GM12878 (cell line): ENCODE results near the gene ACACA. TPM values are rescaled to one million over a fixed set of nuclear protein-coding genes. Genes with fewer than 3 reads are reported as not detected.

Experiments used
- ATAC-seq: fragments of 200-7000 bp; cut with Tn5 transposase; 3 replicates; pipeline ENCODE4 v1.9.1; 2020; ENCODE audit warnings: mild to moderate bottlenecking, moderate library complexity
- BruUV-seq: library from RNA; stranded (reverse); fragments of 400-500 nt; replicated peaks from 2 replicates; lab custom pipeline; 2021; lab: Mats Ljungman, UMichigan
- CTCF ChIA-PET: fragments of 300-600 bp; sonication (Branson Sonifier 250); formaldehyde crosslinking; extraction: SDS; loops from one replicate; lab custom pipeline; 2021; ENCODE audit warnings: inconsistent platforms; lab: Yijun Ruan, JAX
- POLR2A ChIA-PET: fragments of 350-600 bp; formaldehyde crosslinking; extraction: SDS; loops from one replicate; lab custom pipeline; 2021; ENCODE audit warnings: inconsistent platforms; lab: Charles Lee
- RAD21 ChIA-PET: fragments of 300-600 bp; sonication (Branson Sonifier 250); formaldehyde crosslinking; loops from one replicate; lab custom pipeline; 2023; ENCODE audit warnings: antibody characterized with exemption; ENCODE audit not compliant: unreplicated experiment; lab: Charles Lee
- SMC1A ChIA-PET: fragments of 300-600 bp; sonication (Branson Sonifier 250); formaldehyde crosslinking; loops from one replicate; lab custom pipeline; 2023; ENCODE audit not compliant: unreplicated experiment, uncharacterized antibody; lab: Charles Lee
- DNase-seq: peaks from one replicate; pipeline ENCODE4 v3.0.0-alpha.2; 2011; ENCODE audit warnings: low read depth, low spot score
- FAIRE-seq: peaks from 3 replicates; lab custom pipeline; 2011; peaks lifted over from hg19 to GRCh38; lab: Jason Lieb, UNC
- H2AFZ ChIP-seq: 2 replicates; pipeline ENCODE4 v1.6.0; 2011; ENCODE audit warnings: low read depth, low read length, control low read depth; ENCODE audit not compliant: control insufficient read depth
- H3K27ac ChIP-seq: 2 replicates; pipeline ENCODE4 v1.5.1; 2011; ENCODE audit warnings: control low read depth; ENCODE audit not compliant: control insufficient read depth, insufficient read depth
- H3K27me3 ChIP-seq, 2 experiments: replicated peaks in 1 of 2; 2 replicates each; pipeline versions ENCODE4 v1.6.0 to v1.6.1; 2011; ENCODE audit warnings: low read length in 1 of 2; ENCODE audit not compliant: control insufficient read depth in 2 of 2, insufficient read depth in 2 of 2
- H3K36me3 ChIP-seq, 2 experiments: 2 replicates each; pipeline ENCODE4 v1.5.1; 2011; ENCODE audit warnings: low read length in 1 of 2; ENCODE audit not compliant: control insufficient read depth in 2 of 2, insufficient read depth in 2 of 2
- H3K4me1 ChIP-seq: 2 replicates; pipeline ENCODE4 v1.6.1; 2011; ENCODE audit warnings: mild to moderate bottlenecking, low read length, moderate library complexity, mixed read lengths; ENCODE audit not compliant: control insufficient read depth, insufficient read depth
- H3K4me2 ChIP-seq: 2 replicates; pipeline ENCODE4 v1.6.0; 2011; ENCODE audit warnings: control low read depth; ENCODE audit not compliant: control insufficient read depth, insufficient read depth
- H3K4me3 ChIP-seq: fragments of 200-600 bp; sonication (generic); 2 replicates; pipeline ENCODE4 v1.5.1; 2016
- H3K79me2 ChIP-seq: 2 replicates; pipeline ENCODE4 v1.6.0; 2011; ENCODE audit warnings: low read length; ENCODE audit not compliant: control insufficient read depth, insufficient read depth
- H3K9ac ChIP-seq: 2 replicates; pipeline ENCODE4 v1.8.0; 2011; ENCODE audit warnings: low read length, control low read depth, mixed read lengths; ENCODE audit not compliant: control insufficient read depth, insufficient read depth
- H3K9me3 ChIP-seq: replicated peaks from 3 replicates; pipeline ENCODE4 v1.5.1; 2011; ENCODE audit warnings: mild to moderate bottlenecking, low read length; ENCODE audit not compliant: control insufficient read depth, insufficient read depth
- H4K20me1 ChIP-seq: 2 replicates; pipeline ENCODE4 v1.6.0; 2011; ENCODE audit not compliant: control insufficient read depth, insufficient read depth
- ATF3 ChIP-seq: IDR thresholded peaks from 2 replicates; pipeline ENCODE4 v1.6.1; 2011; ENCODE audit warnings: low read depth, mild to moderate bottlenecking, low read length, moderate library complexity, borderline replicate concordance; ENCODE audit errors: extremely low read depth
- BCL3 ChIP-seq: IDR thresholded peaks from 2 replicates; pipeline ENCODE4 v1.6.1; 2011; ENCODE audit warnings: borderline replicate concordance, low read depth, mild to moderate bottlenecking, moderate library complexity, low read length; ENCODE audit not compliant: insufficient read depth, poor library complexity, severe bottlenecking
- CBFB ChIP-seq: IDR thresholded peaks from 2 replicates; pipeline ENCODE4 v1.6.1; 2016; ENCODE audit warnings: antibody characterized with exemption, low read depth
- ELK1 ChIP-seq: IDR thresholded peaks from 2 replicates; pipeline ENCODE4 v1.6.1; 2012; ENCODE audit warnings: low read depth, low read length, improper control_type of control experiment
- JUND ChIP-seq: IDR thresholded peaks from 2 replicates; pipeline ENCODE4 v1.6.1; 2012; ENCODE audit warnings: low read depth, mild to moderate bottlenecking, low read length, improper control_type of control experiment, moderate library complexity
- KLF5 ChIP-seq: fragments of 450-650 bp; IDR thresholded peaks from 2 replicates; pipeline ENCODE4 v1.6.1; 2014; ENCODE audit warnings: mild to moderate bottlenecking; ENCODE audit not compliant: partially characterized antibody
- PAX8 ChIP-seq: fragments of 450-650 bp; IDR thresholded peaks from 2 replicates; pipeline ENCODE4 v1.6.1; 2017; ENCODE audit warnings: mild to moderate bottlenecking, moderate library complexity
- POLR2AphosphoS5 ChIP-seq: IDR thresholded peaks from 2 replicates; pipeline ENCODE4 v1.6.1; 2011; ENCODE audit warnings: mild to moderate bottlenecking, low read length, inconsistent platforms
- RELB ChIP-seq: fragments of 450-650 bp; IDR thresholded peaks from 2 replicates; pipeline ENCODE4 v1.6.1; 2017; ENCODE audit warnings: low read depth, mild to moderate bottlenecking, moderate library complexity
- SIX5 ChIP-seq: IDR thresholded peaks from 2 replicates; pipeline ENCODE4 v1.6.1; 2011; ENCODE audit warnings: mild to moderate bottlenecking, low read depth, low read length, moderate library complexity; ENCODE audit not compliant: severe bottlenecking
- WGBS: methylation state at CpG from one replicate; pipeline ENCODE4 v1.1.6; 2016; ENCODE audit warnings: low lambda C conversion rate; ENCODE audit not compliant: insufficient replicate concordance, insufficient coverage; ENCODE audit errors: missing lambda C conversion rate; 5-methylcytosine and 5-hydroxymethylcytosine counted together
- in situ Hi-C: fragments of 300-500 bp; cut with MboI; formaldehyde crosslinking; loops from 9 replicates; pipeline ENCODE4 v1.14.3; 2018; ENCODE audit warnings: mixed read lengths
- intact Hi-C: fragments of 100-400 bp; cut with micrococcal nuclease; formaldehyde crosslinking; loops from one replicate; pipeline ENCODE4 v1.14.2; 2022; ENCODE audit not compliant: unreplicated experiment
- polyA plus RNA-seq, 11 experiments: library from polyadenylated mRNA; depleted of rRNA in 4 of 11; unstranded in 6 of 11; stranded (reverse) in 5 of 11; fragments of >200 nt; fragmentation: Nextera tagmentation in 4 of 11; fragmentation: Illumina TruSeq in 1 of 11; extraction: Ambion mirVana in 4 of 11; extraction: Trizol in 1 of 11; gene quantifications; 1 replicate in 1 of 11; 2 replicates in 10 of 11; pipeline versions ENCODE4 v1.2.1 to v1.2.3, GENCODE V29; 2011 to 2016; ENCODE audit warnings: inconsistent platforms in 2 of 11, missing spikeins in 2 of 11, low read depth in 1 of 11
- total RNA-seq, 4 experiments: library from RNA; depleted of rRNA in 3 of 4; stranded (reverse); fragments of >200 nt in 3 of 4; fragmentation: Illumina TruSeq in 1 of 4; extraction: Trizol in 1 of 4; gene quantifications; 2 replicates each; pipeline versions ENCODE4 v1.2.1 to v1.2.3, GENCODE V29; 2013 to 2021

ACACA gene
- total and polyA plus RNA-seq, 10 of the 15 experiments (the other 5 are each of a cell fraction or from before 2014, with no cell fraction given), result 12.9 to 74.2 (median 32.0) TPM

- WGBS, result 98% methylated on average over 5 of the region's 5 CpGs
- TF ChIP-seq JUND (no peak), ATF3 (no peak), SIX5 (no peak), PAX8 (no peak), CBFB (no peak), RELB (no peak), BCL3 (no peak), ELK1 (no peak), KLF5 (no peak), POLR2AphosphoS5 (no peak)
- ChIA-PET POLR2A (no interaction called here), CTCF (no interaction called here), RAD21 (no interaction called here), SMC1A (no interaction called here)
- no peak overlapping the region for H3K4me3 ChIP-seq
- no peak for DNase-seq
- H3K4me2 ChIP-seq, result no peak overlapping the region
- H3K9ac ChIP-seq, result no peak overlapping the region
- no TSS peak for BruUV-seq
- no peak for ATAC-seq
- no peaks in the 10 kb centered on the region for H3K27me3 ChIP-seq
- intact Hi-C loops (no loop called here), in situ Hi-C loops (no loop called here)
- H2AFZ ChIP-seq, result no peak overlapping the region
- no peaks in the 10 kb centered on the region for H3K4me1 ChIP-seq
- no peaks in the 10 kb centered on the region for H3K36me3 ChIP-seq
- no peaks in the 10 kb centered on the region for H3K79me2 ChIP-seq
- H4K20me1 ChIP-seq, result no peaks in the 10 kb centered on the region
- H3K9me3 ChIP-seq, result no peaks in the 10 kb centered on the region
- H3K27ac ChIP-seq, result no peak overlapping the region
- FAIRE-seq, result no peak
Observed at GRCh38 chr17:37309051-37309450, 97.6 kb downstream of the ACACA start.
